ENCODE data around the gene FBLN1.

DNA sequence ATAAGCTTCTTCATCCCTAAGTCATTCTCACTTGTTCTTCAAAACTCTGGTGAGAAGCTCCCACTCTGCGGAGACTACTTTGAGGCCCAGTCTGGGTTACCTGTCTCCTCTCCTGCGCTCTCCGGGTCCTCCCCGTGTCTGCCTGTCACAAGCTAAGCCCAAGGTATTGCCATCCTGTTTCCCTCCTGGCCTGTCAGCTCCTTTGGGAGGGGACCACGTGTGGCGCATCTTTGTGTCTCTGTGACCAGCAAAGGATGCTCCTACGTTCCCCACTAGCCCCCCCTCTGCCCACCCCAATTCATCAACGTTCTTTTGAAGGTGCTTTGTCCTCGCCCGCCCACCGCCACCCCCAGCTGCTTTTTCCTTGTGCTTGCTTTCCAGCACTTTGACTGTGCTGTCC, 31.8 kb upstream of the FBLN1 start:
- TF ChIP-seq, protein P1, sequence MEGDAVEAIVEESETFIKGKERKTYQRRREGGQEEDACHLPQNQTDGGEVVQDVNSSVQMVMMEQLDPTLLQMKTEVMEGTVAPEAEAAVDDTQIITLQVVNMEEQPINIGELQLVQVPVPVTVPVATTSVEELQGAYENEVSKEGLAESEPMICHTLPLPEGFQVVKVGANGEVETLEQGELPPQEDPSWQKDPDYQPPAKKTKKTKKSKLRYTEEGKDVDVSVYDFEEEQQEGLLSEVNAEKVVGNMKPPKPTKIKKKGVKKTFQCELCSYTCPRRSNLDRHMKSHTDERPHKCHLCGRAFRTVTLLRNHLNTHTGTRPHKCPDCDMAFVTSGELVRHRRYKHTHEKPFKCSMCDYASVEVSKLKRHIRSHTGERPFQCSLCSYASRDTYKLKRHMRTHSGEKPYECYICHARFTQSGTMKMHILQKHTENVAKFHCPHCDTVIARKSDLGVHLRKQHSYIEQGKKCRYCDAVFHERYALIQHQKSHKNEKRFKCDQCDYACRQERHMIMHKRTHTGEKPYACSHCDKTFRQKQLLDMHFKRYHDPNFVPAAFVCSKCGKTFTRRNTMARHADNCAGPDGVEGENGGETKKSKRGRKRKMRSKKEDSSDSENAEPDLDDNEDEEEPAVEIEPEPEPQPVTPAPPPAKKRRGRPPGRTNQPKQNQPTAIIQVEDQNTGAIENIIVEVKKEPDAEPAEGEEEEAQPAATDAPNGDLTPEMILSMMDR (IDR thresholded peaks at IDR 0.05): no peak
- no peak for TF ChIP-seq EZH2 (IDR thresholded peaks at IDR 0.05; ENCODE audit: borderline replicate concordance, insufficient read depth, low read depth, low read length, poor library complexity, severe bottlenecking)

Data from B cell (primary cell).